IPS-NIHi7 (cell line): ENCODE data around the gene RNGTT.

ENCODE experiments used
- DNase-seq: peaks from one replicate; pipeline ENCODE4 v3.0.0; 2012; ENCODE audit warnings: mixed read lengths; ENCODE audit errors: extremely low spot score

Gene RNGTT

GRCh38 chr6:88561034-88561953 lies 402.1 kb downstream of the RNGTT start:
- no peak for DNase-seq
